ENCODE data around the gene MCC. TPM values are rescaled to one million over a fixed set of nuclear protein-coding genes. Genes with fewer than 3 reads are reported as not detected.
"Not testable (repeated sequence)": the region's sequence is repeated elsewhere in the genome, so short reads cannot be mapped to it uniquely, and the experiment has no call there.

The MCC gene
- total RNA-seq, 2 experiments from 2014 or later = 3.8 to 4.4 TPM

- peaks cover 2% of the 10 kb centered on the region for H3K4me1 Mint-ChIP-seq
- no peaks in the 10 kb centered on the region for H3K36me3 Mint-ChIP-seq
- no peak overlapping the region for H3K4me3 Mint-ChIP-seq
- POLR2A ChIA-PET = no interaction called here
- no peaks in the 10 kb centered on the region for H3K9me3 Mint-ChIP-seq
- H3K27me3 Mint-ChIP-seq = peaks cover 2% of the 10 kb centered on the region
- ATAC-seq (ENCODE audit: low read depth) (no peak), DNase-seq (no peak)
- no peak overlapping the region for H3K27ac Mint-ChIP-seq
Observed at GRCh38 chr5:113433862-113434612, 54.2 kb downstream of the MCC start.

DNA sequence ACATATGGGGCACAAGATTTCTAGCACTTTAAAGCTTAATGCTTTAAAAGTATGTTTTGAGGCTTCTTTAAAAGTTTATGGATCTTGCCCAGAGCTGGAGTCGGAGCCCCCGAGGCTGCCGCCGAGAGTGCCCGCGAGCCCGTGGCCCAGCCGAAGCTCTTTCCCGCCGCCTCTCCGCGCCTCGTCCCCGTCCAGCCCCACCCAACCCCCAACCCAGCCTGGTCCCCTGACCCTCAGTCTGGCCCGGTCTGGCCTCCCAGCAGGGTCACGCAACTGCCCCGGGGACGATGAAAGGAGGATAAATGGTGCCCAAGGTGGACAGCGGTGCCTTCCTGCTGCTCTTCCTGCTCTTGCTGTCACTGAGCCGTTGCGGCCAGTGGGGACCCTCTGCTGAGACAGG lies 55.2 kb downstream of the MCC start:
- DNase-seq (no peak), ATAC-seq (ENCODE audit: low read depth) (no peak)
- H3K4me3 Mint-ChIP-seq = no peak overlapping the region
- no peaks in the 10 kb centered on the region for H3K36me3 Mint-ChIP-seq
- H3K9me3 Mint-ChIP-seq = no peaks in the 10 kb centered on the region
- POLR2A ChIA-PET = no interaction called here
- peaks cover 2% of the 10 kb centered on the region for H3K4me1 Mint-ChIP-seq
- H3K27me3 Mint-ChIP-seq = no peaks in the 10 kb centered on the region
- no peak overlapping the region for H3K27ac Mint-ChIP-seq

GRCh38 chr5:113427871-113428574 lies 60.2 kb downstream of the MCC start:
- Mint-ChIP-seq H3K4me3 (no peak overlapping the region), H3K36me3 (no peaks in the 10 kb centered on the region), H3K27ac (no peak overlapping the region), H3K27me3 (no peaks in the 10 kb centered on the region), H3K9me3 (no peaks in the 10 kb centered on the region), H3K4me1 (no peaks in the 10 kb centered on the region)
- ATAC-seq (ENCODE audit: low read depth) (no peak), DNase-seq (no peak)
- POLR2A ChIA-PET = no interaction called here

DNA sequence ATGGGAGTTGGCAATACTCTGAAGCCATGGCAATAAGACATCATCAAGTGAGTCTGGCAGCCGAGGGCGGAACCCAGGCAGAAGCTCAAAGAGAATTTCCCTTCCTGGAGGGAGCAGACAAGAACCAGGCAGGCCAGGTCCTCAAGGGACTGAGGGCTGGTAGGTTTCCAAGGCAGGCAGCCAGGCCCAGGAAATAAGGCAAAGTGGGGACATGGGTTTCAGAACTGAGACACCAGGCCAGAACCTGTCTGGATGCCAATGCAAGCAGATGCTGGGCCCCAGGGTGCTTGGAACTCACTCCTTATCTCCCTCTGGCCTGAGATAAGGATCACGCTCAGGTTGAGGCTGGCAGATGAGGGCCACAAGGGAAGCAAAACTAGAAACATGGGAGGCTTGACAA lies 62.3 kb downstream of the MCC start:
- Mint-ChIP-seq H3K9me3 (no peaks in the 10 kb centered on the region), H3K4me3 (no peak overlapping the region), H3K27ac (no peak overlapping the region), H3K27me3 (peaks cover 3% of the 10 kb centered on the region), H3K4me1 (no peaks in the 10 kb centered on the region), H3K36me3 (no peaks in the 10 kb centered on the region)
- ATAC-seq (ENCODE audit: low read depth) (no peak), DNase-seq (no peak)
- POLR2A ChIA-PET = no interaction called here

DNA sequence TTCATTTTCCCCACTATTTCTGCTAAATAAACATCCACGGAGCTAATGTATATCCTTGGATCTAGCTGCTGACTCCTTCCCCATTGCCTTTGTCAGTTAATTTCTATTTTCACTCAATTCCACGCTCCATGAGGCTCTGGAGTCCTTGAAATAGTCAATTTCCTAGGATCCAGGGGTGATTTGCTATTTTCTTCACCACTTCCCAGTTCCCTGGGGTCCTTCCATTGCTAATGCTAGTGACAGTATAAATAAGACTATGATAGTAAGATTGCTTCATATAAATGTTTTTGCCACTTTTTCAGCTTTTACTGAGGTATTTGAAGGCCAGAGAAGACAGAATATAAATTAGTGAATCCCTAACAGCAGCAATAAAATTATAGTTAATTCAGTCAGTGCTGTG lies 66.6 kb downstream of the MCC start:
- peaks cover 3% of the 10 kb centered on the region for H3K27me3 Mint-ChIP-seq
- H3K4me1 Mint-ChIP-seq = no peaks in the 10 kb centered on the region
- H3K27ac Mint-ChIP-seq = no peak overlapping the region
- H3K36me3 Mint-ChIP-seq = no peaks in the 10 kb centered on the region
- DNase-seq = no peak
- H3K9me3 Mint-ChIP-seq = no peaks in the 10 kb centered on the region
- POLR2A ChIA-PET = no interaction called here
- H3K4me3 Mint-ChIP-seq = no peak overlapping the region
- ATAC-seq (ENCODE audit: low read depth) = no peak

GRCh38 chr5:113405530-113405929 lies 82.7 kb downstream of the MCC start:
- POLR2A ChIA-PET = no interaction called here
- Mint-ChIP-seq H3K4me3 (no peak overlapping the region), H3K27me3 (peaks cover 26% of the 10 kb centered on the region), H3K27ac (no peak overlapping the region), H3K36me3 (no peaks in the 10 kb centered on the region), H3K9me3 (no peaks in the 10 kb centered on the region), H3K4me1 (no peaks in the 10 kb centered on the region)
- no peak for ATAC-seq (ENCODE audit: low read depth)
- no peak for DNase-seq

- ATAC-seq (ENCODE audit: low read depth) = no peak
- no peaks in the 10 kb centered on the region for H3K36me3 Mint-ChIP-seq
- no peaks in the 10 kb centered on the region for H3K9me3 Mint-ChIP-seq
- no peak for DNase-seq
- no peak overlapping the region for H3K4me3 Mint-ChIP-seq
- H3K27ac Mint-ChIP-seq = no peak overlapping the region
- POLR2A ChIA-PET = no interaction called here
- peaks cover 26% of the 10 kb centered on the region for H3K27me3 Mint-ChIP-seq
- no peaks in the 10 kb centered on the region for H3K4me1 Mint-ChIP-seq
Observed at GRCh38 chr5:113404269-113404668, 84.0 kb downstream of the MCC start.

DNA sequence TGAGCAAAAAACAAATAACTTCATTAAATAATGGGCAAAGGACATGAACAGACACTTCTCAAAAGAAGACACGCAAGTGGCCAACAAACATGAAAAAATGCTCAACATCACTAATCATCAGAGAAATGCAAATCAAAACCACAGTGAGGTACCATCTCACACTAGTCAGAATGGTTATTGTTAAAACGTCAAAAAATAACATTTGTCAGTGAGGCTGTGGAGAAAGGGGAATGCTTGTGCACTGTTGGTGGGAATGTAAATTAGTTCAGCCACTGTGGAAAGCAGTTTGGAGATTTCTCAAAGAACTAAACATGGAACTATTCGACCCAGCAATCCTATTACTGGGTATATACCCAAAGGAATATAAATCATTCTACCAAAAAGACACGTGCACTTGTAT lies 90.3 kb downstream of the MCC start:
- H3K4me3 Mint-ChIP-seq; H3K36me3 Mint-ChIP-seq; H3K27ac Mint-ChIP-seq; DNase-seq; H3K4me1 Mint-ChIP-seq; H3K9me3 Mint-ChIP-seq; ATAC-seq (ENCODE audit: low read depth); POLR2A ChIA-PET: not testable (repeated sequence)
- peaks cover 29% of the 10 kb centered on the region for H3K27me3 Mint-ChIP-seq

DNA sequence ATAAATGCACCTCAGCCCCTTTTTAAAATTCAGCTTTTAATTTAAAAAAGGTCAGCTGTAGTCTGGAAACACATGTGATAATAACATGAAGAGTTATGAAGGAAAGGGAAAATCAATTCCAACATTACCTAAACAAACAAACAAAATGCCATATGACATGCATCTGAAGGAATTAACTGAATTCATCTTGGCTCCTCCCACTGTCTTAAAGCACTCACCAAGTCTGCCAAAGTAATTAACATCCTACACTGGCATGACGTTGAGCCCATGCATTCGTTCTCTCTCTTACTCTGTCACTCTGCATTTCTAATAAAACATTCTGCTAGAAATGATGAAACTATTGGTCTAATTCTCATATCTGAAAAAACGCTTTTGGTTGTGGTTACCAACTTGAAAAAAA lies 91.2 kb downstream of the MCC start:
- no peaks in the 10 kb centered on the region for H3K4me1 Mint-ChIP-seq
- H3K27me3 Mint-ChIP-seq = peaks cover 30% of the 10 kb centered on the region
- H3K36me3 Mint-ChIP-seq = no peaks in the 10 kb centered on the region
- ATAC-seq (ENCODE audit: low read depth) (no peak), DNase-seq (no peak)
- H3K9me3 Mint-ChIP-seq = no peaks in the 10 kb centered on the region
- no peak overlapping the region for H3K27ac Mint-ChIP-seq
- POLR2A ChIA-PET = no interaction called here
- no peak overlapping the region for H3K4me3 Mint-ChIP-seq

- ATAC-seq (ENCODE audit: low read depth) (no peak), DNase-seq (no peak)
- H3K36me3 Mint-ChIP-seq = no peaks in the 10 kb centered on the region
- no peak overlapping the region for H3K27ac Mint-ChIP-seq
- POLR2A ChIA-PET = no interaction called here
- peaks cover 46% of the 10 kb centered on the region for H3K27me3 Mint-ChIP-seq
- no peaks in the 10 kb centered on the region for H3K4me1 Mint-ChIP-seq
- H3K4me3 Mint-ChIP-seq = no peak overlapping the region
- no peaks in the 10 kb centered on the region for H3K9me3 Mint-ChIP-seq
Observed at GRCh38 chr5:113394658-113395057, 93.6 kb downstream of the MCC start.

DNA sequence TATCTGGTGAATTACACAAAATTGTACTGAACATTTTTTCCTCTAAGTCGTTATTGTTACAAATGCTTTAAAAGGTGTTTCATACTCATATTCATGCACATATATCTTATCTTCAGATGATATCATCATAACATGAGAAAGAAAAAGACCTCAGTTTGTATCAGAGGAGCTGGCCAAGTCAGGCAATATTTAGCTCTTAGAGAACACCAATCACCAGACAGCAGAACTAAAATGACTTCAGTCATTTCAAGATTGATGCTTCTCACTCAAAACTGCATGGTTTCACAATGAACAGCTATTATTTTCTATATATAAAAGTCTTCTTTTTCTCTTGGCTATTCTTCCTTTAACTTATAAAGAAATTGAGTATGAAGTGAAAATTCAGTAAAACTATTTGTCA lies 98.0 kb downstream of the MCC start:
- Mint-ChIP-seq H3K27ac (no peak overlapping the region), H3K9me3 (no peaks in the 10 kb centered on the region), H3K4me3 (no peak overlapping the region), H3K27me3 (peaks cover 52% of the 10 kb centered on the region), H3K36me3 (no peaks in the 10 kb centered on the region), H3K4me1 (peaks cover 4% of the 10 kb centered on the region)
- POLR2A ChIA-PET = no interaction called here
- ATAC-seq (ENCODE audit: low read depth) (no peak), DNase-seq (no peak)

GRCh38 chr5:113389116-113389515 lies 99.1 kb downstream of the MCC start:
- no peak overlapping the region for H3K4me3 Mint-ChIP-seq

DNA sequence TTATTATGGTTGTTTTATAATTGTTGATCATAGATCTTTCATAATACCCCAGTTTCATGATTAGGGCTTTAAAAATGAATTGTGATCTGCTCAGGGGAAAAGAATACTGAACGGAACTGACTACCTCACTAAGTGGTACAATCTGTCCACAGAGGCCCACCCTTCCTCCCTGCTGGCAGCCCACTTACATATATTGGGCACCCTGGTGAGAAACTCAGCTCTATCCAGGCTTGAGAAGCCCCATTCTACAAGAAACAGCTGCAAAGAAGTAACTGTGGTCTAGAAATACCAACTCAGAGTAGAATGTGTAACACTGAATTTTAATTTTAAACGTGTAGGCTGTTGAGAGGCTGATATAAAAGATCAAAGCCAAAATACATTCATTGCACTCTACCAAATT lies 100.4 kb downstream of the MCC start:
- H3K9me3 Mint-ChIP-seq = no peaks in the 10 kb centered on the region
- H3K36me3 Mint-ChIP-seq = no peaks in the 10 kb centered on the region
- ATAC-seq (ENCODE audit: low read depth) = no peak
- H3K27me3 Mint-ChIP-seq = peaks cover 53% of the 10 kb centered on the region
- DNase-seq = no peak
- H3K27ac Mint-ChIP-seq = no peak overlapping the region
- H3K4me3 Mint-ChIP-seq = no peak overlapping the region
- POLR2A ChIA-PET = no interaction called here
- peaks cover 4% of the 10 kb centered on the region for H3K4me1 Mint-ChIP-seq

More at GRCh38 chr5:113389116-113389515, 99.1 kb downstream of the MCC start:
- POLR2A ChIA-PET = no interaction called here
- H3K36me3 Mint-ChIP-seq = no peaks in the 10 kb centered on the region
- H3K27ac Mint-ChIP-seq = no peak overlapping the region
- ATAC-seq (ENCODE audit: low read depth) (no peak), DNase-seq (no peak)
- H3K9me3 Mint-ChIP-seq = no peaks in the 10 kb centered on the region
- peaks cover 52% of the 10 kb centered on the region for H3K27me3 Mint-ChIP-seq
- peaks cover 4% of the 10 kb centered on the region for H3K4me1 Mint-ChIP-seq

DNA sequence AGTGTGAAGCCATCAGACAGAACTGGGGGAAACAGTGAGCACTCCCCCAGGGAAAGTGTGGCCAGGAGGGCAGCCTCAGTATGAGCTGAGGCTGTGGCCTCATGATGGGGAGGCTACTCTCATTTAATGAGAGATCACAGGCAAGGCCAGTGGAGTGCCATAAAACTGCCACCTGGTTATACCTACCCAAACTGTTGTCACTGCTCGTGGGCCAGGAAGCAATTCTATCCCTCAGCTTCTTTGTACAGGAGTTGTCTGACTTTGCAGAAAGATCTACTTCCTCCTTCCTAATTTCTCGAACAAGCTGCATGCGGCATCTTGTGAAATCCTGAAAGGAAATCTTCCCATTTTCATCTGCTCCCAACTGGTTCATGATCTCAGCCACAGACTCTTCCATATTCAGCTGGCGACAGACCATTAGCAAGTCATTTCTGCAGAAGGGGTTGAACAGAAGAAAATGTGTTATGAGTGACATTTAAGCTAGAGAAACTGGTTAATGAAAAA lies 103.4 kb downstream of the MCC start:
- no peak overlapping the region for H3K27ac Mint-ChIP-seq
- no peak overlapping the region for H3K4me3 Mint-ChIP-seq
- H3K4me1 Mint-ChIP-seq = peaks cover 25% of the 10 kb centered on the region
- no peak for DNase-seq
- ATAC-seq (ENCODE audit: low read depth) = no peak
- no peaks in the 10 kb centered on the region for H3K9me3 Mint-ChIP-seq
- H3K36me3 Mint-ChIP-seq = peaks cover 5% of the 10 kb centered on the region
- peaks cover 47% of the 10 kb centered on the region for H3K27me3 Mint-ChIP-seq
- POLR2A ChIA-PET = no interaction called here

Data from activated naive CD8-positive, alpha-beta T cell treated with anti-CD3 and anti-CD28 coated beads, Interleukin-2, amount 10 ng/mL, durations not matched to agents 7 days and 5 days (primary cell).